Endothelial cell of umbilical vein (primary cell): ENCODE measurements around the gene FSD1. TPM values are rescaled to one million over a fixed set of nuclear protein-coding genes. Genes with fewer than 3 reads are reported as not detected.

Source experiments
- BruUV-seq: library from RNA; stranded (reverse); fragments of 400-500 nt; replicated peaks from 2 replicates; lab custom pipeline; 2021; lab: Mats Ljungman, UMichigan
- CTCF ChIA-PET: fragments of 300-600, 350-600 bp; sonication (Branson Sonifier 250); formaldehyde crosslinking; loops from one replicate; lab custom pipeline; 2021; ENCODE audit warnings: antibody characterized with exemption, inconsistent platforms; lab: Charles Lee
- POLR2A ChIA-PET: fragments of 300-600, 350-600 bp; sonication (Branson Sonifier 250); formaldehyde crosslinking; loops from one replicate; lab custom pipeline; 2021; ENCODE audit warnings: antibody characterized with exemption, inconsistent platforms; lab: Charles Lee
- DNase-seq: peaks from one replicate; pipeline ENCODE4 v3.0.0-alpha.2; 2011; ENCODE audit warnings: low read depth, low spot score
- FAIRE-seq: peaks from 2 replicates; lab custom pipeline; 2011; peaks lifted over from hg19 to GRCh38; lab: Jason Lieb, UNC
- H2AFZ ChIP-seq: 2 replicates; pipeline ENCODE4 v1.6.0; 2012; ENCODE audit warnings: low read depth, low read length, control low read depth, inconsistent platforms
- H3K27ac ChIP-seq: 2 replicates; pipeline ENCODE4 v1.5.1; 2011; ENCODE audit warnings: low read depth, mild to moderate bottlenecking, control low read depth, low read length, moderate library complexity; ENCODE audit not compliant: insufficient read depth
- H3K27me3 ChIP-seq, 2 experiments: 2 replicates each; pipeline versions ENCODE4 v1.6.0 to v1.6.1; 2011; ENCODE audit warnings: low read length in 2 of 2, mixed read lengths in 1 of 2; ENCODE audit not compliant: control insufficient read depth in 2 of 2, insufficient read depth in 2 of 2
- H3K36me3 ChIP-seq, 2 experiments: 2 replicates in 1 of 2; 3 replicates in 1 of 2; pipeline ENCODE4 v1.5.1; 2011; ENCODE audit warnings: low read length in 2 of 2, mild to moderate bottlenecking in 1 of 2, moderate library complexity in 1 of 2; ENCODE audit not compliant: control insufficient read depth in 2 of 2, insufficient read depth in 2 of 2; ENCODE audit errors: extremely low read depth in 1 of 2
- H3K4me1 ChIP-seq: 3 replicates; pipeline ENCODE4 v1.5.1; 2011; ENCODE audit warnings: mild to moderate bottlenecking, low read length; ENCODE audit not compliant: control insufficient read depth, insufficient read depth; ENCODE audit errors: extremely low read depth
- H3K4me2 ChIP-seq: 2 replicates; pipeline ENCODE4 v1.6.1; 2011; ENCODE audit warnings: low read length, control low read depth, mixed read lengths; ENCODE audit not compliant: insufficient read depth
- H3K4me3 ChIP-seq, 3 experiments: fragments of 200-600 bp in 1 of 3; sonication (generic), shearing (Covaris generic) in 1 of 3; replicated peaks in 1 of 3; 2 replicates each; pipeline ENCODE4 v1.5.1; 2011 to 2016; ENCODE audit warnings: control low read depth in 3 of 3, low read length in 3 of 3, mild to moderate bottlenecking in 2 of 3, inconsistent platforms in 1 of 3, low read depth in 1 of 3, moderate library complexity in 1 of 3; ENCODE audit not compliant: insufficient read depth in 1 of 3
- H3K79me2 ChIP-seq: 2 replicates; pipeline ENCODE4 v1.6.0; 2012; ENCODE audit warnings: low read length, inconsistent platforms; ENCODE audit not compliant: control insufficient read depth, insufficient read depth
- H3K9ac ChIP-seq: replicated peaks from 2 replicates; pipeline ENCODE3; 2011; ENCODE audit warnings: low read length, control low read depth; ENCODE audit not compliant: insufficient read depth; ENCODE audit errors: extremely low read depth
- H3K9me1 ChIP-seq: replicated peaks from 3 replicates; pipeline ENCODE4 v1.6.0; 2011; ENCODE audit warnings: mild to moderate bottlenecking, low read length; ENCODE audit not compliant: control insufficient read depth, insufficient read depth; ENCODE audit errors: extremely low read depth
- H3K9me3 ChIP-seq: replicated peaks from 2 replicates; pipeline ENCODE4 v1.5.1; 2012; ENCODE audit warnings: low read length, inconsistent platforms; ENCODE audit not compliant: control insufficient read depth, insufficient read depth
- H4K20me1 ChIP-seq: replicated peaks from 2 replicates; pipeline ENCODE3; 2011; ENCODE audit warnings: mild to moderate bottlenecking, low read length; ENCODE audit not compliant: control insufficient read depth, insufficient read depth; ENCODE audit errors: extremely low read depth
- EZH2 ChIP-seq: IDR thresholded peaks from 2 replicates; pipeline ENCODE4 v1.6.1; 2012; ENCODE audit warnings: borderline replicate concordance, low read depth, mild to moderate bottlenecking, moderate library complexity, low read length, inconsistent platforms; ENCODE audit not compliant: severe bottlenecking
- GATA2 ChIP-seq: IDR thresholded peaks from 2 replicates; pipeline ENCODE4 v1.7.0; 2011; ENCODE audit warnings: low read depth, mild to moderate bottlenecking, moderate library complexity, mixed read lengths, low read length; ENCODE audit not compliant: insufficient read length, insufficient read depth
- JUN ChIP-seq: IDR thresholded peaks from 2 replicates; pipeline ENCODE4 v1.6.1; 2011; ENCODE audit warnings: borderline replicate concordance, low read depth; ENCODE audit not compliant: insufficient read length, insufficient read depth
- MAX ChIP-seq: IDR thresholded peaks from 2 replicates; pipeline ENCODE4 v1.6.1; 2011; ENCODE audit not compliant: insufficient read depth, insufficient read length
- MYC ChIP-seq: IDR thresholded peaks from one replicate; pipeline ENCODE4 v1.6.1; 2011; ENCODE audit warnings: mild to moderate bottlenecking, low read depth, low read length
- POLR2AphosphoS5 ChIP-seq: IDR thresholded peaks from 2 replicates; pipeline ENCODE4 v1.6.1; 2012; ENCODE audit warnings: low read depth, mild to moderate bottlenecking, control low read depth, low read length, moderate library complexity; ENCODE audit not compliant: insufficient read depth
- dilution Hi-C: fragments of 300-500 bp; cut with MboI; formaldehyde crosslinking; loops from one replicate; pipeline ENCODE4 v1.15.0; 2019; ENCODE audit warnings: low sequenced_read_pairs; ENCODE audit not compliant: extremely low pct_ligation_motif_present
- intact Hi-C: fragments of 100-400 bp; cut with micrococcal nuclease; formaldehyde crosslinking; loops from one replicate; pipeline ENCODE4 v1.10.0; 2022
- polyA plus RNA-seq, 4 experiments: library from polyadenylated mRNA; depleted of rRNA in 3 of 4; stranded (reverse) in 3 of 4; unstranded in 1 of 4; fragments of >200 nt; gene quantifications; 2 replicates each; pipeline versions ENCODE4 v1.2.1 to v1.2.3, GENCODE V29; 2011 to 2012; ENCODE audit warnings: missing spikeins in 1 of 4
- total RNA-seq: library from RNA; stranded (reverse); gene quantifications from 2 replicates; pipeline ENCODE4 v1.2.3, GENCODE V29; 2021

Gene FSD1
- total and polyA plus RNA-seq, 2 donors (not counting 3 experiments of a cell fraction or from before 2014, with no cell fraction given): 25.8 to 55.5 TPM

- no peaks in the 10 kb centered on the region for H3K36me3 ChIP-seq
- no peaks in the 10 kb centered on the region for H3K9me3 ChIP-seq
- no peaks in the 10 kb centered on the region for H3K79me2 ChIP-seq
- no peaks in the 10 kb centered on the region for H4K20me1 ChIP-seq
- no peak overlapping the region for H3K27ac ChIP-seq
- no peaks in the 10 kb centered on the region for H3K9me1 ChIP-seq
- FAIRE-seq (no peak), DNase-seq (peak; percentile 18)
- dilution Hi-C loops: no loop called here
- H3K27me3 ChIP-seq: no peaks in the 10 kb centered on the region
- H3K9ac ChIP-seq: no peak overlapping the region
- TF ChIP-seq GATA2 (no peak), EZH2 (no peak), MAX (no peak), POLR2AphosphoS5 (no peak), JUN (no peak), MYC (no peak)
- no peak overlapping the region for H3K4me3 ChIP-seq
- H3K4me1 ChIP-seq: no peaks in the 10 kb centered on the region
- BruUV-seq: no TSS peak
- no peak overlapping the region for H3K4me2 ChIP-seq
- no peak overlapping the region for H2AFZ ChIP-seq
- CTCF ChIA-PET: interaction anchor here (0.6 to 2.0 kb wide), 4 partner anchors 20 to 56 kb away, joined by 3 to 7 read pairs (median 5); no protein-coding TSS in a partner anchor
- POLR2A ChIA-PET: interaction anchor here (0.5 kb wide), 1 partner anchor 15 kb away, joined by 3 read pairs; no protein-coding TSS in a partner anchor
- intact Hi-C loops: no loop called here
Measured at GRCh38 chr19:4295972-4296771, 8.2 kb upstream of the FSD1 start.
